ENCODE measurements around the gene HCN1.
"Not testable (repeated sequence)": the region's sequence is repeated elsewhere in the genome, so short reads cannot be mapped to it uniquely, and the experiment has no call there.

The HCN1 gene

DNA sequence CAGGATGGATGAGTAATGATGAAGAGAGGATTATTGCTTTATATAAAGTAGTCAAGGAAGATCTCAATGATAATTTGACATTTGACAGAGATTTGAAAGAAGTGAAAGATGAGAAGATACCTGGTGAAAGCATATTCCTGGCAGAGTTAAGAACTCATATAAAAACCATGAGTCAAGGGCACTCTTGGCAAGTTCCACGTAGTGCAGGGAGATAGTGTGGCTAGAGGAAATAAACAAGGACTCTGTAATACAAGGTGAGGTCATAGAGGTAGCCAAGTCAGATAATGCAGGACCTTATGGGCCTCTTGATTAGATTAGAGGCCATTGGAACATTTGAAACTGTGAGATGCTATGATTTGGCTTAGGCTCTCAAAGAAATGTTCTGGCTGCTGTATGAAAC, 72.3 kb downstream of the HCN1 start:
- H3K9me3 ChIP-seq (ENCODE audit: control insufficient read depth in 1 of 2, low read length in 2 of 2), result no peaks in the 10 kb centered on the region
- H3K36me3 ChIP-seq (ENCODE audit: control insufficient read depth in 1 of 2, insufficient read depth in 2 of 2, low read length in 2 of 2), result no peaks in the 10 kb centered on the region
- no peak overlapping the region for H3K27ac ChIP-seq (ENCODE audit: low read depth, low read length)
- H3K27me3 ChIP-seq (ENCODE audit: control insufficient read depth in 1 of 2, insufficient read depth in 2 of 2, low read length in 2 of 2), result no peaks in the 10 kb centered on the region
- H3K4me3 ChIP-seq (ENCODE audit: low read depth in 1 of 2, low read length in 2 of 2), result no peak overlapping the region
- H3K9ac ChIP-seq (ENCODE audit: low read depth in 1 of 2, low read length in 2 of 2), result no peak overlapping the region
- no peaks in the 10 kb centered on the region for H3K4me1 ChIP-seq (ENCODE audit: control insufficient read depth in 1 of 2, insufficient read depth in 2 of 2, low read length in 2 of 2)

DNA sequence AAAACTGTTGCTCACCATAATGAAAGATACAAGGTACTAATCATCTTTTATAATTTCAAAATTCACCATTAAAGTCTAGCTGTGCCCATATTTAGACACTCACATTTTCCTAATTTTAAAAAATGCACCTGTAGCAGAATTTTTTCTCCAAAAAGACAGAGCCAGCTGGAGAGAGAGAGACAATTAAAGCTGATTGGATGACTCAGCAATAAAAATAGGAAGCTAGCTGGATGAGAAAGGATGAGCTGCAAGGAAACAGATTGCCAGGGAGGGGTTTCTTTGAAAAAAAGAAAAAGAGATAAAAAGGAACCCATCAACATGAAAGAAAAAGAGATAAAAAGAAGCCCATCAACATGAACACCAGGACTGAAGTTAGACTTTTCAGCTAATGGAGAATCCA, 73.8 kb downstream of the HCN1 start:
- no peak overlapping the region for H3K4me3 ChIP-seq (ENCODE audit: low read depth in 1 of 2, low read length in 2 of 2)
- no peak overlapping the region for H3K27ac ChIP-seq (ENCODE audit: low read depth, low read length)
- H3K27me3 ChIP-seq (ENCODE audit: control insufficient read depth in 1 of 2, insufficient read depth in 2 of 2, low read length in 2 of 2), result no peaks in the 10 kb centered on the region
- no peaks in the 10 kb centered on the region for H3K36me3 ChIP-seq (ENCODE audit: control insufficient read depth in 1 of 2, insufficient read depth in 2 of 2, low read length in 2 of 2)
- no peak overlapping the region for H3K9ac ChIP-seq (ENCODE audit: low read depth in 1 of 2, low read length in 2 of 2)
- H3K9me3 ChIP-seq (ENCODE audit: control insufficient read depth in 1 of 2, low read length in 2 of 2), result no peaks in the 10 kb centered on the region
- no peaks in the 10 kb centered on the region for H3K4me1 ChIP-seq (ENCODE audit: control insufficient read depth in 1 of 2, insufficient read depth in 2 of 2, low read length in 2 of 2)

GRCh38 chr5:45617859-45618416, 78.2 kb downstream of the HCN1 start:
- Histone ChIP-seq H3K9me3 (ENCODE audit: control insufficient read depth in 1 of 2, low read length in 2 of 2) (peaks cover 0 to 3% of the 10 kb centered on the region in 2 donors), H3K4me3 (ENCODE audit: low read depth in 1 of 2, low read length in 2 of 2) (no peak overlapping the region), H3K27ac (ENCODE audit: low read depth, low read length) (no peak overlapping the region), H3K4me1 (ENCODE audit: control insufficient read depth in 1 of 2, insufficient read depth in 2 of 2, low read length in 2 of 2) (no peaks in the 10 kb centered on the region), H3K9ac (ENCODE audit: low read depth in 1 of 2, low read length in 2 of 2) (no peak overlapping the region), H3K36me3 (ENCODE audit: control insufficient read depth in 1 of 2, insufficient read depth in 2 of 2, low read length in 2 of 2) (no peaks in the 10 kb centered on the region), H3K27me3 (ENCODE audit: control insufficient read depth in 1 of 2, insufficient read depth in 2 of 2, low read length in 2 of 2) (no peaks in the 10 kb centered on the region)

GRCh38 chr5:45609661-45610060, 86.5 kb downstream of the HCN1 start:
- no peak overlapping the region for H3K4me3 ChIP-seq (ENCODE audit: low read depth in 1 of 2, low read length in 2 of 2)
- H3K9ac ChIP-seq (ENCODE audit: low read depth in 1 of 2, low read length in 2 of 2), result no peak overlapping the region
- H3K4me1 ChIP-seq (ENCODE audit: control insufficient read depth in 1 of 2, insufficient read depth in 2 of 2, low read length in 2 of 2), result no peaks in the 10 kb centered on the region
- H3K27ac ChIP-seq (ENCODE audit: low read depth, low read length), result no peak overlapping the region
- H3K36me3 ChIP-seq (ENCODE audit: control insufficient read depth in 1 of 2, insufficient read depth in 2 of 2, low read length in 2 of 2), result no peaks in the 10 kb centered on the region
- peaks cover 0 to 3% of the 10 kb centered on the region in 2 donors for H3K9me3 ChIP-seq (ENCODE audit: control insufficient read depth in 1 of 2, low read length in 2 of 2)
- H3K27me3 ChIP-seq (ENCODE audit: control insufficient read depth in 1 of 2, insufficient read depth in 2 of 2, low read length in 2 of 2), result no peaks in the 10 kb centered on the region

GRCh38 chr5:45604092-45604491, 92.1 kb downstream of the HCN1 start:
- Histone ChIP-seq H3K9ac (ENCODE audit: low read depth in 1 of 2, low read length in 2 of 2) (no peak overlapping the region), H3K27me3 (ENCODE audit: control insufficient read depth in 1 of 2, insufficient read depth in 2 of 2, low read length in 2 of 2) (no peaks in the 10 kb centered on the region), H3K4me1 (ENCODE audit: control insufficient read depth in 1 of 2, insufficient read depth in 2 of 2, low read length in 2 of 2) (no peaks in the 10 kb centered on the region), H3K36me3 (ENCODE audit: control insufficient read depth in 1 of 2, insufficient read depth in 2 of 2, low read length in 2 of 2) (no peaks in the 10 kb centered on the region), H3K9me3 (ENCODE audit: control insufficient read depth in 1 of 2, low read length in 2 of 2) (no peaks in the 10 kb centered on the region), H3K27ac (ENCODE audit: low read depth, low read length) (no peak overlapping the region), H3K4me3 (ENCODE audit: low read depth in 1 of 2, low read length in 2 of 2) (no peak overlapping the region)

DNA sequence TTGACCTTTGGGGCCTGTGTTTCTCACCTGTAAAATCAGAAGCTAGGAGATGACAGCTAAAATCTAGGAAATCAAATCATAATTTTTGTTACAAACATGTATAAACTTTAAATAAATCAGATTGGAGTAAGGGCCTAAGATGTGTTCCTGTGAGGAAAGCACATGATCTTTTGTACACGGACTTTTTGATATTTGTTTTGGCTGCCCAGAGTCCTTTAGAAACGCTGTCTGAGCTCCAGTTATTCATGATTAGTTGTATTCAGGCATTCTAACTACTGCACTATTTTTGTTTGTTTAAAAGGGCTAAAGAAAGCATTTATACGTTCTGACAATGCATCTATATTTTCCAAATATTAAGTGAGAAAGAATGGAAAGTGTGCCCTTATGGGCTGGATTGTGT, 94.8 kb downstream of the HCN1 start:
- no peaks in the 10 kb centered on the region for H3K27me3 ChIP-seq (ENCODE audit: control insufficient read depth in 1 of 2, insufficient read depth in 2 of 2, low read length in 2 of 2)
- no peak overlapping the region for H3K4me3 ChIP-seq (ENCODE audit: low read depth in 1 of 2, low read length in 2 of 2)
- H3K9me3 ChIP-seq (ENCODE audit: control insufficient read depth in 1 of 2, low read length in 2 of 2), result no peaks in the 10 kb centered on the region
- no peaks in the 10 kb centered on the region for H3K4me1 ChIP-seq (ENCODE audit: control insufficient read depth in 1 of 2, insufficient read depth in 2 of 2, low read length in 2 of 2)
- peak overlapping the region; percentile 10 for H3K27ac ChIP-seq (ENCODE audit: low read depth, low read length)
- no peaks in the 10 kb centered on the region for H3K36me3 ChIP-seq (ENCODE audit: control insufficient read depth in 1 of 2, insufficient read depth in 2 of 2, low read length in 2 of 2)
- no peak overlapping the region for H3K9ac ChIP-seq (ENCODE audit: low read depth in 1 of 2, low read length in 2 of 2)

DNA sequence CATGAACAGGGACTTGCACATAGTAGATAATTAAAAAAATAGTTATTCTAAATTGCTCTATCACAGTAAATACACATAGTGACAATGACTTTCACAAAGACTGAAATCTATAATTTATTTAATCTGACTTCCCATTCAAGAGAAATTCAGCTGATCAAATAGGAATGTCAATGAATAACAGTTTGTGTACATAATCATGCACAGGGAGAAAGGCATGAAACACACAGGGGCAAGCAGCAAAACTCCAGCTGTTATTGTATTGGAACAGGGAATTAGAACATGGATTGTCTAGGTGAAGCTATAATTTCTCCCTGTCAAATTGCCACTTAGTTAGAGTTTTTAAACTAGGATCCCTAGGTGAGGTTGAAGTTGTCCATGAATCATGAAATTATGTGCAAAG, 99.9 kb downstream of the HCN1 start:
- Histone ChIP-seq H3K4me3 (ENCODE audit: low read depth in 1 of 2, low read length in 2 of 2) (no peak overlapping the region), H3K9ac (ENCODE audit: low read depth in 1 of 2, low read length in 2 of 2) (no peak overlapping the region), H3K36me3 (ENCODE audit: control insufficient read depth in 1 of 2, insufficient read depth in 2 of 2, low read length in 2 of 2) (no peaks in the 10 kb centered on the region), H3K27me3 (ENCODE audit: control insufficient read depth in 1 of 2, insufficient read depth in 2 of 2, low read length in 2 of 2) (no peaks in the 10 kb centered on the region), H3K4me1 (ENCODE audit: control insufficient read depth in 1 of 2, insufficient read depth in 2 of 2, low read length in 2 of 2) (no peaks in the 10 kb centered on the region), H3K9me3 (ENCODE audit: control insufficient read depth in 1 of 2, low read length in 2 of 2) (no peaks in the 10 kb centered on the region), H3K27ac (ENCODE audit: low read depth, low read length) (no peak overlapping the region)

DNA sequence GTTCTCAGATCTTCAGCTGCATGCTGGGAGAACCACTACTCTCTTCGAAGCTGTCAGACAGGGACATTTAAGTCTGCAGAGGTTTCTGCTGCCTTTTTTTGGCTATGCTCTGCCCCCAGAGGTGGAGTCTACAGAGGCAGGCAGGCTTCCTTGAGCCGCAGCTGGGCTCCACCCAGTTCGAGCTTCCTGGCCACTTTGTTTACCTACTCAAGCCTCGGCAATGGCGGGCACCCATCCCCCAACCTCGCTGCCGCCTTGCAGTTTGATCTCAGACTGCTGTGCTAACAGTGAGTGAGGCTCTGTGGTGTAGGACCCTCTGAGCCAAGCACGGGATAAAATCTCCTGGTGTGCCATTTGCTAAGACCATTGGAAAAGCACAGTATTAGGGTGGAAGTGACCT, 110.2 kb downstream of the HCN1 start:
- H3K4me3 ChIP-seq (ENCODE audit: low read depth in 1 of 2, low read length in 2 of 2); H3K9me3 ChIP-seq (ENCODE audit: control insufficient read depth in 1 of 2, low read length in 2 of 2); H3K4me1 ChIP-seq (ENCODE audit: control insufficient read depth in 1 of 2, insufficient read depth in 2 of 2, low read length in 2 of 2); H3K27me3 ChIP-seq (ENCODE audit: control insufficient read depth in 1 of 2, insufficient read depth in 2 of 2, low read length in 2 of 2); H3K9ac ChIP-seq (ENCODE audit: low read depth in 1 of 2, low read length in 2 of 2); H3K27ac ChIP-seq (ENCODE audit: low read depth, low read length); H3K36me3 ChIP-seq (ENCODE audit: control insufficient read depth in 1 of 2, insufficient read depth in 2 of 2, low read length in 2 of 2): not testable (repeated sequence)

GRCh38 chr5:45578270-45578669, 117.9 kb downstream of the HCN1 start:
- no peaks in the 10 kb centered on the region for H3K4me1 ChIP-seq (ENCODE audit: control insufficient read depth in 1 of 2, insufficient read depth in 2 of 2, low read length in 2 of 2)

GRCh38 chr5:45568813-45569212, 127.4 kb downstream of the HCN1 start:
- H3K36me3 ChIP-seq (ENCODE audit: control insufficient read depth in 1 of 2, insufficient read depth in 2 of 2, low read length in 2 of 2), result no peaks in the 10 kb centered on the region
- H3K9ac ChIP-seq (ENCODE audit: low read depth in 1 of 2, low read length in 2 of 2), result no peak overlapping the region
- no peaks in the 10 kb centered on the region for H3K27me3 ChIP-seq (ENCODE audit: control insufficient read depth in 1 of 2, insufficient read depth in 2 of 2, low read length in 2 of 2)

More at GRCh38 chr5:45578270-45578669, 117.9 kb downstream of the HCN1 start:
- Histone ChIP-seq H3K36me3 (ENCODE audit: control insufficient read depth in 1 of 2, insufficient read depth in 2 of 2, low read length in 2 of 2) (no peaks in the 10 kb centered on the region), H3K9me3 (ENCODE audit: control insufficient read depth in 1 of 2, low read length in 2 of 2) (no peaks in the 10 kb centered on the region), H3K27me3 (ENCODE audit: control insufficient read depth in 1 of 2, insufficient read depth in 2 of 2, low read length in 2 of 2) (no peaks in the 10 kb centered on the region), H3K4me3 (ENCODE audit: low read depth in 1 of 2, low read length in 2 of 2) (no peak overlapping the region), H3K9ac (ENCODE audit: low read depth in 1 of 2, low read length in 2 of 2) (no peak overlapping the region), H3K27ac (ENCODE audit: low read depth, low read length) (no peak overlapping the region)

GRCh38 chr5:45542421-45542820, 153.8 kb downstream of the HCN1 start:
- no peaks in the 10 kb centered on the region for H3K36me3 ChIP-seq (ENCODE audit: control insufficient read depth in 1 of 2, insufficient read depth in 2 of 2, low read length in 2 of 2)
- H3K9ac ChIP-seq (ENCODE audit: low read depth in 1 of 2, low read length in 2 of 2), result no peak overlapping the region
- no peak overlapping the region for H3K27ac ChIP-seq (ENCODE audit: low read depth, low read length)
- H3K9me3 ChIP-seq (ENCODE audit: control insufficient read depth in 1 of 2, low read length in 2 of 2), result no peaks in the 10 kb centered on the region
- H3K4me1 ChIP-seq (ENCODE audit: control insufficient read depth in 1 of 2, insufficient read depth in 2 of 2, low read length in 2 of 2), result no peaks in the 10 kb centered on the region
- no peaks in the 10 kb centered on the region for H3K27me3 ChIP-seq (ENCODE audit: control insufficient read depth in 1 of 2, insufficient read depth in 2 of 2, low read length in 2 of 2)
- no peak overlapping the region for H3K4me3 ChIP-seq (ENCODE audit: low read depth in 1 of 2, low read length in 2 of 2)

More at GRCh38 chr5:45568813-45569212, 127.4 kb downstream of the HCN1 start:
- Histone ChIP-seq H3K4me3 (ENCODE audit: low read depth in 1 of 2, low read length in 2 of 2) (no peak overlapping the region), H3K27ac (ENCODE audit: low read depth, low read length) (no peak overlapping the region), H3K4me1 (ENCODE audit: control insufficient read depth in 1 of 2, insufficient read depth in 2 of 2, low read length in 2 of 2) (no peaks in the 10 kb centered on the region), H3K9me3 (ENCODE audit: control insufficient read depth in 1 of 2, low read length in 2 of 2) (no peaks in the 10 kb centered on the region)
